Mesothelial cell of epicardium (in vitro differentiated cells): ENCODE results near the gene S100B. TPM values are rescaled to one million over a fixed set of nuclear protein-coding genes. Genes with fewer than 3 reads are reported as not detected.

ENCODE experiments used
- DNase-seq, 2 experiments: peaks; one replicate each; pipeline ENCODE4 v3.0.0; 2021; ENCODE audit warnings: low spot score in 2 of 2; ENCODE audit not compliant: unreplicated experiment in 2 of 2
- H3K27ac Mint-ChIP-seq: 2 replicates; pipeline ENCODE4 v1.8.0; 2021; ENCODE audit warnings: mixed read lengths
- H3K27me3 Mint-ChIP-seq: 2 replicates; pipeline ENCODE4 v1.8.0; 2021; ENCODE audit warnings: low read depth, mixed read lengths
- H3K36me3 Mint-ChIP-seq: 2 replicates; pipeline ENCODE4 v1.8.0; 2021; ENCODE audit warnings: mixed read lengths
- H3K4me1 Mint-ChIP-seq: 2 replicates; pipeline ENCODE4 v1.8.0; 2021; ENCODE audit warnings: mixed read lengths
- H3K4me3 Mint-ChIP-seq: 2 replicates; pipeline ENCODE4 v1.8.0; 2021; ENCODE audit warnings: mild to moderate bottlenecking, moderate library complexity, mixed read lengths
- H3K9me3 Mint-ChIP-seq: 2 replicates; pipeline ENCODE4 v1.8.0; 2021; ENCODE audit warnings: mixed read lengths
- total RNA-seq: library from RNA; stranded (reverse); gene quantifications from 3 replicates; pipeline ENCODE4 v1.2.1, GENCODE V29; 2021
- TF ChIP-seq, protein P1 (sequence below): fragments of 200-600 bp; sonication (generic); IDR thresholded peaks from one replicate; pipeline ENCODE4 v1.5.0; 2021; ENCODE audit warnings: antibody characterized with exemption; ENCODE audit not compliant: unreplicated experiment

S100B gene
- total RNA-seq, 1 donor from 2014 or later: 0.27 TPM

DNA sequence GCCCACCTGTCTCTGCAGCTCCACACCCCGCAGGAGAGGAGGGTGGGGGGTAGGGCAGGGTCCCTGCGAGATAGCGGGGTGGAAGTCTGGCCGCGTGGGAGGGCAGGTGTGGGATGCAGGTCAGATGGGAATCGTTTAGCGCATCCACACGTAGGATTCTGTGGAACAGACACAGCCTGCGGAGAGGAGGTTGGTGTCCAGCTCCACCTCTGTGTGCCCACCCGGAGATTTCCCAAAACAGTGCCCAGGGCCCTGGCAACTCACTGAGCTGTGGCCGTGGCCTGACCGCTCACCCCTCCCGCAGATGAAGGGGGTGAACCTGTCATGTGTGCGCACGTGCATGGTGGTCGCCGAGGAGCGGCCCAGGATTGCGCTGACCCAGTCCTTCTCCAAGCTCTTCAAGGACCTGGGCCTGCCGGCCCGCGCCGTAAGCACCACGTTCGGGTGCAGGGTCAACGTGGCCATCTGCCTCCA, 46.9 kb downstream of the S100B start:
- Mint-ChIP-seq H3K27ac (no peak overlapping the region), H3K9me3 (no peaks in the 10 kb centered on the region), H3K36me3 (peaks cover 33% of the 10 kb centered on the region), H3K4me3 (no peak overlapping the region), H3K27me3 (no peaks in the 10 kb centered on the region), H3K4me1 (no peaks in the 10 kb centered on the region)
- TF ChIP-seq, protein P1, sequence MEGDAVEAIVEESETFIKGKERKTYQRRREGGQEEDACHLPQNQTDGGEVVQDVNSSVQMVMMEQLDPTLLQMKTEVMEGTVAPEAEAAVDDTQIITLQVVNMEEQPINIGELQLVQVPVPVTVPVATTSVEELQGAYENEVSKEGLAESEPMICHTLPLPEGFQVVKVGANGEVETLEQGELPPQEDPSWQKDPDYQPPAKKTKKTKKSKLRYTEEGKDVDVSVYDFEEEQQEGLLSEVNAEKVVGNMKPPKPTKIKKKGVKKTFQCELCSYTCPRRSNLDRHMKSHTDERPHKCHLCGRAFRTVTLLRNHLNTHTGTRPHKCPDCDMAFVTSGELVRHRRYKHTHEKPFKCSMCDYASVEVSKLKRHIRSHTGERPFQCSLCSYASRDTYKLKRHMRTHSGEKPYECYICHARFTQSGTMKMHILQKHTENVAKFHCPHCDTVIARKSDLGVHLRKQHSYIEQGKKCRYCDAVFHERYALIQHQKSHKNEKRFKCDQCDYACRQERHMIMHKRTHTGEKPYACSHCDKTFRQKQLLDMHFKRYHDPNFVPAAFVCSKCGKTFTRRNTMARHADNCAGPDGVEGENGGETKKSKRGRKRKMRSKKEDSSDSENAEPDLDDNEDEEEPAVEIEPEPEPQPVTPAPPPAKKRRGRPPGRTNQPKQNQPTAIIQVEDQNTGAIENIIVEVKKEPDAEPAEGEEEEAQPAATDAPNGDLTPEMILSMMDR: no peak
- DNase-seq: no peak

DNA sequence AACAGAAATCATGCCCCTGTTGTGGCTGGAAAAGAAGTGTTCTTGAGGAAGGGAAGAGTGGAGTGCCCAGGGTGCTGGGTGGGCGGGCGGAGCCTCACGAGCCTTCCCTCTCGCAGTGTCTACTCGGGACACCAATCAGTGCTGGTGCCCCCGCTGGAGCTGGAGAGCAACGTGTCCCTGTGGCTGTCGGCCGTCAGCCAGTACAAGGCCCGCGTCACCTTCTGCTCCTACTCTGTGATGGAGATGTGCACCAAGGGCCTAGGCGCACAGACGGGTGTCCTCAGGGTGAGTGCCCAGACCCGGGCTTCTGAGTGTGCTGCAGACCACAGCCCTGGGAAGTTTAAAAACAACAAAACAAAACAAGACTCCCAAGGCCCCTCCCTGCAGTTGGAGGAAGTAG, 47.4 kb downstream of the S100B start:
- no peaks in the 10 kb centered on the region for H3K27me3 Mint-ChIP-seq
- no peak for DNase-seq
- peaks cover 30% of the 10 kb centered on the region for H3K36me3 Mint-ChIP-seq
- H3K9me3 Mint-ChIP-seq: no peaks in the 10 kb centered on the region
- no peak overlapping the region for H3K27ac Mint-ChIP-seq
- no peaks in the 10 kb centered on the region for H3K4me1 Mint-ChIP-seq
- TF ChIP-seq, protein P1: no peak
- no peak overlapping the region for H3K4me3 Mint-ChIP-seq

DNA sequence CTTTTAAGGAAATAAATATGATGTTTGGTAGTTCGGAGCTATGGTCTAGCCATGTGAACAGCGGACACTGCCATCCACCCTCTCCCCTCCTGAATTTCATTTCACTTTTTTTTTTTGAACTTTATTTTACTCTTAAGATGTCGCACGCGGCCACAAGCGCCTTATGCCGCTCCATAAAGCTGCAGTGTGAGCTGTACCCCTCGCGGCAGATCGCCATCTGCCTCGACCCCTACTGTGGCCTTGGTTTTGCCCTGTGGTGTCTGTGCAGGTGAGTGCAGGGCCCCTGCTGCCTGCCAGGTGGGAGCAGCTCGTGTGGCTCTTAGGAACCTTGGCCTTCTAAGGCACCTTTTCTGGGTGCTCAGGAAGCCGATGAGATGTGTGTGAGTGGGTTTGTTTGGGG, 48.1 kb downstream of the S100B start:
- H3K27ac Mint-ChIP-seq: no peak overlapping the region
- H3K4me3 Mint-ChIP-seq: no peak overlapping the region
- H3K4me1 Mint-ChIP-seq: no peaks in the 10 kb centered on the region
- H3K36me3 Mint-ChIP-seq: peaks cover 25% of the 10 kb centered on the region
- H3K9me3 Mint-ChIP-seq: no peaks in the 10 kb centered on the region
- H3K27me3 Mint-ChIP-seq: no peaks in the 10 kb centered on the region
- TF ChIP-seq, protein P1: no peak
- no peak for DNase-seq

DNA sequence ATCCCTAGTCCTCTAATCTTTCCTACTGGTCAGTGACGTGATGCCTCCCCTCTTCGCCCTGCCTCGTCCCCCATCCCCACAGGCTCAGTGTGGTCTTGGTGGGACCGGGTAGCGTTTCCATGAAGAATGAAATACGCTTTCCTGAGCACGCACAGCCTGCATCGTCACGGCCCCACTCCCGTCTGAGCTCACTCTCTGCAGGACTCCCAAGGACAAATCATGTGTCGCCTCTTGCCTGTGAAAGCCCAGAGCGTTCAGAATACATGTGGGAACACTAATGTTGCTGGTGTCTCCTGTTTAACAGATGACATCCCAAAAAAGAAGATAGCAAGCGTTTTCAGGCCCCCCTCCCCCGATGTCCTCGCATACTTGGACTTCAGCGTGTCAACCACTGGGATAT, 49.2 kb downstream of the S100B start:
- TF ChIP-seq, protein P1: no peak
- H3K9me3 Mint-ChIP-seq: no peaks in the 10 kb centered on the region
- no peak overlapping the region for H3K27ac Mint-ChIP-seq
- no peaks in the 10 kb centered on the region for H3K4me1 Mint-ChIP-seq
- no peaks in the 10 kb centered on the region for H3K27me3 Mint-ChIP-seq
- H3K36me3 Mint-ChIP-seq: peaks cover 21% of the 10 kb centered on the region
- H3K4me3 Mint-ChIP-seq: no peak overlapping the region
- DNase-seq: no peak

DNA sequence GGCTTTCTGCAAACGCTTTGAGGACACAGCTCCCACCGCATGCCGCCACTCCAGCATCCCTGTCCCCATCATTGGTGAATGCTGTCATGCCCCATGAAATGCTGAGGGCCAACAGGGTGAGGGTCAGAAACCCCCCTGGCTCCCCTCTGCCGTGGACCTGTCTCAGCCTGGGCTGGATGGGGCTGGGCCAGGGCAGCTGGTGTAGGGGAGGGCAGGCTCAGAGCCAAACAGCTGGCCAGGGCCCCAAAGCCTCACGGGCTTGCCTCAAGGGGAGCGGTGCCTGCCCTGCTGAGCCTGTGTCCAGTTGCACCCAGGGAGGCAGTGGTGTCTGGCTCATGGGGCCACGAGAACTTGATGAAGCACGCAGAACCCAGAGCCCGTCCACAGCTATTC, 49.7 kb downstream of the S100B start:
- H3K27ac Mint-ChIP-seq: no peak overlapping the region
- DNase-seq: no peak
- no peaks in the 10 kb centered on the region for H3K9me3 Mint-ChIP-seq
- TF ChIP-seq, protein P1: no peak
- H3K4me3 Mint-ChIP-seq: no peak overlapping the region
- H3K36me3 Mint-ChIP-seq: peaks cover 22% of the 10 kb centered on the region
- no peaks in the 10 kb centered on the region for H3K27me3 Mint-ChIP-seq
- no peaks in the 10 kb centered on the region for H3K4me1 Mint-ChIP-seq
